PC-3 (cell line): ENCODE results near the gene BRAT1.

ENCODE experiments used
- EZH2phosphoT487 ChIP-seq: fragments of 300-600 bp; sonication (generic); IDR thresholded peaks from 2 replicates; pipeline ENCODE4 v1.6.1; 2018; ENCODE audit warnings: mild to moderate bottlenecking, antibody characterized with exemption, low read length, borderline replicate concordance
- TF ChIP-seq, protein P1 (sequence below): fragments of 300-600 bp; sonication (generic); conservative IDR thresholded peaks from 2 replicates; pipeline ENCODE4 v1.5.1; 2017; ENCODE audit warnings: antibody characterized with exemption, low read depth, mild to moderate bottlenecking, low read length

DNA sequence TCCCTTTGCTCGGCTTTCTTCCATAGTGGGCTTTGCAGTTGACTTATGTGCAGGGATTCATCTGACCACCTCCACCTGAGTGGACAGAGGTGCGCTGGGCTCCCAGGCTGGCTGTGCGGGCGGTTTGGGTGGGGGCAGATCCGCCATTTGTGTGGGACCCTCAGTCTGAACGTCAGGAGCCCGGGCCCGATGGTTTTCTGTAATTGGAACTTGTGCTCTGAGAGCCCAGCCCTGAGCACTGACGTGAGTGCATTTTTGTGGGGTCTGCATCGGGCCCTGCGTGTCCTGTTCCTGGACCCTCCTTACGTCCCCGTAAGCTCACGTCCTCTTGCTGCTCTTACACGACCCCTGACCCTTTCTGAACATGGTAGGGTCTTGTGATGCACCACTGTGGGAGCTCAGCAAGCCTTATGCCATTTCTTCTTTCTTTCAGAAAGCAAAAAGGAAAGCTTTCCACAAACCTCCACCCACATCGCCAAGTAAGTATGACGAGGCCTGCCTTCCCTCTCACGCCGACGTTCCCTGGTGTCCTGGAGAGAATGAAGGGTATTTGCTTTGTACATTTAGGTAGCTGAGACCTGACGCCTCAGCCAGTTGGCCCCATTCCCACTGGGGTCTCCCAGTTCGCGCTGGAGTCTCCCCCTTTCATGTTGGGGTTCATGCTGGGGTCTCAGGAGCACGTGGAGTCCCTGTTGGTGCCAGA lies 13.3 kb upstream of the BRAT1 start:
- TF ChIP-seq, protein P1, sequence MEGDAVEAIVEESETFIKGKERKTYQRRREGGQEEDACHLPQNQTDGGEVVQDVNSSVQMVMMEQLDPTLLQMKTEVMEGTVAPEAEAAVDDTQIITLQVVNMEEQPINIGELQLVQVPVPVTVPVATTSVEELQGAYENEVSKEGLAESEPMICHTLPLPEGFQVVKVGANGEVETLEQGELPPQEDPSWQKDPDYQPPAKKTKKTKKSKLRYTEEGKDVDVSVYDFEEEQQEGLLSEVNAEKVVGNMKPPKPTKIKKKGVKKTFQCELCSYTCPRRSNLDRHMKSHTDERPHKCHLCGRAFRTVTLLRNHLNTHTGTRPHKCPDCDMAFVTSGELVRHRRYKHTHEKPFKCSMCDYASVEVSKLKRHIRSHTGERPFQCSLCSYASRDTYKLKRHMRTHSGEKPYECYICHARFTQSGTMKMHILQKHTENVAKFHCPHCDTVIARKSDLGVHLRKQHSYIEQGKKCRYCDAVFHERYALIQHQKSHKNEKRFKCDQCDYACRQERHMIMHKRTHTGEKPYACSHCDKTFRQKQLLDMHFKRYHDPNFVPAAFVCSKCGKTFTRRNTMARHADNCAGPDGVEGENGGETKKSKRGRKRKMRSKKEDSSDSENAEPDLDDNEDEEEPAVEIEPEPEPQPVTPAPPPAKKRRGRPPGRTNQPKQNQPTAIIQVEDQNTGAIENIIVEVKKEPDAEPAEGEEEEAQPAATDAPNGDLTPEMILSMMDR = no peak
- no peak for TF ChIP-seq EZH2phosphoT487
